Hematopoietic multipotent progenitor cell treated with erythropoietin and hydrocortisone succinate and interleukin-3 and kit ligand, for 17 days (in vitro differentiated cells): ENCODE data around the gene C19orf25.

ENCODE experiments used
- DNase-seq: peaks from one replicate; pipeline ENCODE4 v3.0.0-alpha.2; 2015; ENCODE audit warnings: low spot score

The C19orf25 gene

GRCh38 chr19:1496714-1497577, 17.9 kb upstream of the C19orf25 start:
- DNase-seq = no peak

- no peak for DNase-seq
Measured at GRCh38 chr19:1495799-1496713, 17.0 kb upstream of the C19orf25 start.

GRCh38 chr19:1495051-1495798, 16.2 kb upstream of the C19orf25 start:
- DNase-seq = no peak

- no peak for DNase-seq
Measured at GRCh38 chr19:1494115-1494815, 15.2 kb upstream of the C19orf25 start.

GRCh38 chr19:1492474-1493006, 13.5 kb upstream of the C19orf25 start:
- DNase-seq = no peak

- no peak for DNase-seq
Measured at GRCh38 chr19:1491849-1492170, 12.8 kb upstream of the C19orf25 start.

- no peak for DNase-seq
Measured at GRCh38 chr19:1491114-1491848, 12.3 kb upstream of the C19orf25 start, which contains the start of gene REEP6. Gene REEP6, plus strand, starts transcription at chr19:1491181. Its CDS starts 89 bp downstream, at chr19:1491270.

GRCh38 chr19:1490311-1491113, 11.5 kb upstream of the C19orf25 start, which contains the start of gene PCSK4:
Gene PCSK4, minus strand, starts transcription at chr19:1490350. Its CDS starts 4 bp downstream, at chr19:1490346.
- DNase-seq = peak; percentile 95

- no peak for DNase-seq
Measured at GRCh38 chr19:1489463-1490310, 10.7 kb upstream of the C19orf25 start.

- no peak for DNase-seq
Measured at GRCh38 chr19:1488282-1488601, 9.2 kb upstream of the C19orf25 start.

GRCh38 chr19:1487576-1488281, 8.7 kb upstream of the C19orf25 start:
- DNase-seq = no peak

GRCh38 chr19:1486720-1487575, 7.9 kb upstream of the C19orf25 start:
- DNase-seq = no peak

- DNase-seq = no peak
Measured at GRCh38 chr19:1483979-1484428, 5.0 kb upstream of the C19orf25 start.

- no peak for DNase-seq
Measured at GRCh38 chr19:1483131-1483978, 4.3 kb upstream of the C19orf25 start.

- DNase-seq = no peak
Measured at GRCh38 chr19:1482361-1483130, 3.5 kb upstream of the C19orf25 start.
